Endothelial cell of umbilical vein (primary cell): ENCODE data around the gene CYTH1. TPM values are rescaled to one million over a fixed set of nuclear protein-coding genes. Genes with fewer than 3 reads are reported as not detected.

Source experiments
- BruUV-seq: library from RNA; stranded (reverse); fragments of 400-500 nt; replicated peaks from 2 replicates; lab custom pipeline; 2021; lab: Mats Ljungman, UMichigan
- CTCF ChIA-PET: fragments of 300-600, 350-600 bp; sonication (Branson Sonifier 250); formaldehyde crosslinking; loops from one replicate; lab custom pipeline; 2021; ENCODE audit warnings: antibody characterized with exemption, inconsistent platforms; lab: Charles Lee
- POLR2A ChIA-PET: fragments of 300-600, 350-600 bp; sonication (Branson Sonifier 250); formaldehyde crosslinking; loops from one replicate; lab custom pipeline; 2021; ENCODE audit warnings: antibody characterized with exemption, inconsistent platforms; lab: Charles Lee
- DNase-seq: peaks from one replicate; pipeline ENCODE4 v3.0.0-alpha.2; 2011; ENCODE audit warnings: low read depth, low spot score
- FAIRE-seq: peaks from 2 replicates; lab custom pipeline; 2011; peaks lifted over from hg19 to GRCh38; lab: Jason Lieb, UNC
- H2AFZ ChIP-seq: 2 replicates; pipeline ENCODE4 v1.6.0; 2012; ENCODE audit warnings: low read depth, low read length, control low read depth, inconsistent platforms
- H3K27ac ChIP-seq: 2 replicates; pipeline ENCODE4 v1.5.1; 2011; ENCODE audit warnings: low read depth, mild to moderate bottlenecking, control low read depth, low read length, moderate library complexity; ENCODE audit not compliant: insufficient read depth
- H3K27me3 ChIP-seq, 2 experiments: 2 replicates each; pipeline versions ENCODE4 v1.6.0 to v1.6.1; 2011; ENCODE audit warnings: low read length in 2 of 2, mixed read lengths in 1 of 2; ENCODE audit not compliant: control insufficient read depth in 2 of 2, insufficient read depth in 2 of 2
- H3K36me3 ChIP-seq, 2 experiments: 2 replicates in 1 of 2; 3 replicates in 1 of 2; pipeline ENCODE4 v1.5.1; 2011; ENCODE audit warnings: low read length in 2 of 2, mild to moderate bottlenecking in 1 of 2, moderate library complexity in 1 of 2; ENCODE audit not compliant: control insufficient read depth in 2 of 2, insufficient read depth in 2 of 2; ENCODE audit errors: extremely low read depth in 1 of 2
- H3K4me1 ChIP-seq: 3 replicates; pipeline ENCODE4 v1.5.1; 2011; ENCODE audit warnings: mild to moderate bottlenecking, low read length; ENCODE audit not compliant: control insufficient read depth, insufficient read depth; ENCODE audit errors: extremely low read depth
- H3K4me2 ChIP-seq: 2 replicates; pipeline ENCODE4 v1.6.1; 2011; ENCODE audit warnings: low read length, control low read depth, mixed read lengths; ENCODE audit not compliant: insufficient read depth
- H3K4me3 ChIP-seq, 3 experiments: fragments of 200-600 bp in 1 of 3; sonication (generic), shearing (Covaris generic) in 1 of 3; replicated peaks in 1 of 3; 2 replicates each; pipeline ENCODE4 v1.5.1; 2011 to 2016; ENCODE audit warnings: control low read depth in 3 of 3, low read length in 3 of 3, mild to moderate bottlenecking in 2 of 3, inconsistent platforms in 1 of 3, low read depth in 1 of 3, moderate library complexity in 1 of 3; ENCODE audit not compliant: insufficient read depth in 1 of 3
- H3K79me2 ChIP-seq: 2 replicates; pipeline ENCODE4 v1.6.0; 2012; ENCODE audit warnings: low read length, inconsistent platforms; ENCODE audit not compliant: control insufficient read depth, insufficient read depth
- H3K9ac ChIP-seq: replicated peaks from 2 replicates; pipeline ENCODE3; 2011; ENCODE audit warnings: low read length, control low read depth; ENCODE audit not compliant: insufficient read depth; ENCODE audit errors: extremely low read depth
- H3K9me1 ChIP-seq: replicated peaks from 3 replicates; pipeline ENCODE4 v1.6.0; 2011; ENCODE audit warnings: mild to moderate bottlenecking, low read length; ENCODE audit not compliant: control insufficient read depth, insufficient read depth; ENCODE audit errors: extremely low read depth
- H3K9me3 ChIP-seq: replicated peaks from 2 replicates; pipeline ENCODE4 v1.5.1; 2012; ENCODE audit warnings: low read length, inconsistent platforms; ENCODE audit not compliant: control insufficient read depth, insufficient read depth
- H4K20me1 ChIP-seq: replicated peaks from 2 replicates; pipeline ENCODE3; 2011; ENCODE audit warnings: mild to moderate bottlenecking, low read length; ENCODE audit not compliant: control insufficient read depth, insufficient read depth; ENCODE audit errors: extremely low read depth
- EZH2 ChIP-seq: IDR thresholded peaks from 2 replicates; pipeline ENCODE4 v1.6.1; 2012; ENCODE audit warnings: borderline replicate concordance, low read depth, mild to moderate bottlenecking, moderate library complexity, low read length, inconsistent platforms; ENCODE audit not compliant: severe bottlenecking
- FOS ChIP-seq: IDR thresholded peaks from 2 replicates; pipeline ENCODE4 v1.6.1; 2011; ENCODE audit warnings: mild to moderate bottlenecking, low read length, moderate library complexity, borderline replicate concordance; ENCODE audit not compliant: insufficient read depth
- GATA2 ChIP-seq: IDR thresholded peaks from 2 replicates; pipeline ENCODE4 v1.7.0; 2011; ENCODE audit warnings: low read depth, mild to moderate bottlenecking, moderate library complexity, mixed read lengths, low read length; ENCODE audit not compliant: insufficient read length, insufficient read depth
- JUN ChIP-seq: IDR thresholded peaks from 2 replicates; pipeline ENCODE4 v1.6.1; 2011; ENCODE audit warnings: borderline replicate concordance, low read depth; ENCODE audit not compliant: insufficient read length, insufficient read depth
- MYC ChIP-seq: IDR thresholded peaks from one replicate; pipeline ENCODE4 v1.6.1; 2011; ENCODE audit warnings: mild to moderate bottlenecking, low read depth, low read length
- POLR2A ChIP-seq: IDR thresholded peaks from 2 replicates; pipeline ENCODE4 v1.6.1; 2012; ENCODE audit warnings: low read depth, mild to moderate bottlenecking, control low read depth, low read length
- POLR2AphosphoS5 ChIP-seq: IDR thresholded peaks from 2 replicates; pipeline ENCODE4 v1.6.1; 2012; ENCODE audit warnings: low read depth, mild to moderate bottlenecking, control low read depth, low read length, moderate library complexity; ENCODE audit not compliant: insufficient read depth
- dilution Hi-C: fragments of 300-500 bp; cut with MboI; formaldehyde crosslinking; loops from one replicate; pipeline ENCODE4 v1.15.0; 2019; ENCODE audit warnings: low sequenced_read_pairs; ENCODE audit not compliant: extremely low pct_ligation_motif_present
- intact Hi-C: fragments of 100-400 bp; cut with micrococcal nuclease; formaldehyde crosslinking; loops from one replicate; pipeline ENCODE4 v1.10.0; 2022
- polyA plus RNA-seq, 4 experiments: library from polyadenylated mRNA; depleted of rRNA in 3 of 4; stranded (reverse) in 3 of 4; unstranded in 1 of 4; fragments of >200 nt; gene quantifications; 2 replicates each; pipeline versions ENCODE4 v1.2.1 to v1.2.3, GENCODE V29; 2011 to 2012; ENCODE audit warnings: missing spikeins in 1 of 4
- total RNA-seq: library from RNA; stranded (reverse); gene quantifications from 2 replicates; pipeline ENCODE4 v1.2.3, GENCODE V29; 2021
- TF ChIP-seq, protein P1 (sequence below), 2 donors: IDR thresholded peaks; 1 replicate in 1 of 2; 2 replicates in 1 of 2; pipeline ENCODE4 v1.5.1; 2011; ENCODE audit warnings: low read length in 2 of 2, mild to moderate bottlenecking in 2 of 2, moderate library complexity in 2 of 2, control low read depth in 1 of 2, inconsistent platforms in 1 of 2, low read depth in 1 of 2; ENCODE audit not compliant: insufficient read depth in 1 of 2; ENCODE audit errors: extremely low read depth in 1 of 2
- TF ChIP-seq, protein P2 (sequence below): IDR thresholded peaks from 2 replicates; pipeline ENCODE4 v1.6.1; 2011; ENCODE audit not compliant: insufficient read depth, insufficient read length

CYTH1 gene
- total and polyA plus RNA-seq, 2 donors (not counting 3 experiments of a cell fraction or from before 2014, with no cell fraction given) = 35.9 to 49.9 TPM

DNA sequence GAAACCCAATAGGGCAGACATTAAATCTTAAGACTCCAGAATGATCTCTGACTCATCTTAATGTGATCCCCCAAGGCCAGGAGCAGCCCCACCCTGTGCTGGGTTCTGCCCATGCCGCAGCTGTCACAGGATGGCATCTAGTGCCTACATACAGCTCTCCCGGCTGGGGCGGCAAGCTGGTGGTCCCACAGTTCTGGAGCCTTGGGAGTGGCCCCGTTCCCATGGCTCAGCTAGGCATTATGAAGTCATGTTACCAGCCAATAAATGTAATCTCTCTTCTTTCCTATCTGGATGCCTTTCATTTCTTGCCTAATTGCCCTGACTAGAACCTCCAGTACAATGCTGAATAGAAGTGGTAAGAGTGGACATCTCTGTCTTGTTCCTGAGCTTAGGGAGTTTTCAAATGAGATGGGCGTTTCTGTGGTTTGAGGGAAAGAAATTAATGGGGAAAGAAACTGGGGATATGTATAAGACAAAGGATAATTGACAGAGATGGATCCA, 109.2 kb downstream of the CYTH1 start:
- no peak for DNase-seq
- Histone ChIP-seq H3K27ac (no peak overlapping the region), H3K4me1 (no peaks in the 10 kb centered on the region), H3K27me3 (no peaks in the 10 kb centered on the region), H3K36me3 (peaks cover 8 to 33% of the 10 kb centered on the region in 2 experiments), H3K79me2 (no peaks in the 10 kb centered on the region), H3K9me1 (no peaks in the 10 kb centered on the region), H4K20me1 (no peaks in the 10 kb centered on the region), H2AFZ (no peak overlapping the region), H3K4me3 (no peak overlapping the region), H3K9me3 (no peaks in the 10 kb centered on the region), H3K4me2 (no peak overlapping the region), H3K9ac (no peak overlapping the region)
- intact Hi-C loops (no loop called here), dilution Hi-C loops (no loop called here)
- CTCF ChIA-PET = no interaction called here
- TF ChIP-seq, protein P1, sequence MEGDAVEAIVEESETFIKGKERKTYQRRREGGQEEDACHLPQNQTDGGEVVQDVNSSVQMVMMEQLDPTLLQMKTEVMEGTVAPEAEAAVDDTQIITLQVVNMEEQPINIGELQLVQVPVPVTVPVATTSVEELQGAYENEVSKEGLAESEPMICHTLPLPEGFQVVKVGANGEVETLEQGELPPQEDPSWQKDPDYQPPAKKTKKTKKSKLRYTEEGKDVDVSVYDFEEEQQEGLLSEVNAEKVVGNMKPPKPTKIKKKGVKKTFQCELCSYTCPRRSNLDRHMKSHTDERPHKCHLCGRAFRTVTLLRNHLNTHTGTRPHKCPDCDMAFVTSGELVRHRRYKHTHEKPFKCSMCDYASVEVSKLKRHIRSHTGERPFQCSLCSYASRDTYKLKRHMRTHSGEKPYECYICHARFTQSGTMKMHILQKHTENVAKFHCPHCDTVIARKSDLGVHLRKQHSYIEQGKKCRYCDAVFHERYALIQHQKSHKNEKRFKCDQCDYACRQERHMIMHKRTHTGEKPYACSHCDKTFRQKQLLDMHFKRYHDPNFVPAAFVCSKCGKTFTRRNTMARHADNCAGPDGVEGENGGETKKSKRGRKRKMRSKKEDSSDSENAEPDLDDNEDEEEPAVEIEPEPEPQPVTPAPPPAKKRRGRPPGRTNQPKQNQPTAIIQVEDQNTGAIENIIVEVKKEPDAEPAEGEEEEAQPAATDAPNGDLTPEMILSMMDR (IDR thresholded peaks at IDR 0.05; ENCODE audit: extremely low read depth in 1 of 2, insufficient read depth in 1 of 2, low read depth in 1 of 2, low read length in 2 of 2) = no peak
- TF ChIP-seq, protein P2, sequence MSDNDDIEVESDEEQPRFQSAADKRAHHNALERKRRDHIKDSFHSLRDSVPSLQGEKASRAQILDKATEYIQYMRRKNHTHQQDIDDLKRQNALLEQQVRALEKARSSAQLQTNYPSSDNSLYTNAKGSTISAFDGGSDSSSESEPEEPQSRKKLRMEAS = no peak
- TF ChIP-seq POLR2A (no peak), POLR2AphosphoS5 (no peak), MYC (no peak), EZH2 (no peak), FOS (no peak), JUN (no peak), GATA2 (no peak)
- BruUV-seq = no TSS peak
- POLR2A ChIA-PET = no interaction called here
- FAIRE-seq = no peak
